Esophagus squamous epithelium (tissue), 5 donors: Measurements from ENCODE around the gene ADAM23. TPM values are rescaled to one million over a fixed set of nuclear protein-coding genes. Genes with fewer than 3 reads are reported as not detected.

ENCODE experiments used
- DNase-seq: peaks from one replicate; lab custom pipeline; 2025; lab: John Stamatoyannopoulos, UW
- H3K27ac ChIP-seq, 4 donors: fragments of 200-600 bp; sonication (generic); one replicate each; pipeline ENCODE4 v1.5.1; 2016 to 2019; ENCODE audit warnings: mild to moderate bottlenecking in 1 of 4
- H3K27me3 ChIP-seq, 4 donors: fragments of 200-600 bp; sonication (generic); 1 replicate in 3 of 4; 2 replicates in 1 of 4; pipeline versions ENCODE4 v1.5.1 to v1.6.0; 2017 to 2021; ENCODE audit warnings: antibody characterized with exemption in 1 of 4
- H3K36me3 ChIP-seq, 3 donors: fragments of 200-600 bp; sonication (generic); one replicate each; pipeline ENCODE4 v1.5.1; 2016 to 2019
- H3K4me1 ChIP-seq, 3 donors: fragments of 200-600 bp; sonication (generic); one replicate each; pipeline ENCODE4 v1.5.1; 2017 to 2019
- H3K4me3 ChIP-seq, 4 donors: fragments of 200-600 bp; sonication (generic); 1 replicate in 3 of 4; 2 replicates in 1 of 4; pipeline ENCODE4 v1.5.1; 2016 to 2019; ENCODE audit warnings: mild to moderate bottlenecking in 2 of 4, moderate library complexity in 1 of 4
- H3K9me3 ChIP-seq, 3 donors: fragments of 200-600 bp; sonication (generic); one replicate each; pipeline ENCODE4 v1.5.1; 2016 to 2019
- POLR2A ChIP-seq, 4 donors: fragments of 450-650 bp; IDR thresholded peaks; one replicate each; pipeline ENCODE4 v1.6.1; 2017; ENCODE audit warnings: antibody characterized with exemption in 4 of 4, mild to moderate bottlenecking in 4 of 4, moderate library complexity in 3 of 4
- WGBS, 2 donors: methylation state at CpG; one replicate each; pipeline ENCODE4 v1.1.5; 2018; 5-methylcytosine and 5-hydroxymethylcytosine counted together
- intact Hi-C: fragments of 100-400 bp; cut with DNase I; formaldehyde crosslinking; loops from one replicate; pipeline ENCODE4 v1.15.0; 2022
- total RNA-seq, 4 donors: library from RNA; depleted of rRNA; stranded (reverse); fragments of >200 nt; gene quantifications; one replicate each; pipeline ENCODE4 v1.1.0, GENCODE V29; 2016
- TF ChIP-seq, protein P1 (sequence below), 6 experiments: fragments of 450-650 bp in 4 of 6; fragments of 200-600 bp in 2 of 6; sonication (generic) in 2 of 6; IDR thresholded peaks; one replicate each; pipeline ENCODE4 v1.5.1; 2016 to 2019; ENCODE audit warnings: antibody characterized with exemption in 6 of 6, mild to moderate bottlenecking in 4 of 6, moderate library complexity in 4 of 6
- donor health status: DM: yes; HTN: yes; CAD: no.

Gene ADAM23
- total RNA-seq, 4 donors from 2014 or later = 0.95 to 10.1 (median 6.6) TPM

DNA sequence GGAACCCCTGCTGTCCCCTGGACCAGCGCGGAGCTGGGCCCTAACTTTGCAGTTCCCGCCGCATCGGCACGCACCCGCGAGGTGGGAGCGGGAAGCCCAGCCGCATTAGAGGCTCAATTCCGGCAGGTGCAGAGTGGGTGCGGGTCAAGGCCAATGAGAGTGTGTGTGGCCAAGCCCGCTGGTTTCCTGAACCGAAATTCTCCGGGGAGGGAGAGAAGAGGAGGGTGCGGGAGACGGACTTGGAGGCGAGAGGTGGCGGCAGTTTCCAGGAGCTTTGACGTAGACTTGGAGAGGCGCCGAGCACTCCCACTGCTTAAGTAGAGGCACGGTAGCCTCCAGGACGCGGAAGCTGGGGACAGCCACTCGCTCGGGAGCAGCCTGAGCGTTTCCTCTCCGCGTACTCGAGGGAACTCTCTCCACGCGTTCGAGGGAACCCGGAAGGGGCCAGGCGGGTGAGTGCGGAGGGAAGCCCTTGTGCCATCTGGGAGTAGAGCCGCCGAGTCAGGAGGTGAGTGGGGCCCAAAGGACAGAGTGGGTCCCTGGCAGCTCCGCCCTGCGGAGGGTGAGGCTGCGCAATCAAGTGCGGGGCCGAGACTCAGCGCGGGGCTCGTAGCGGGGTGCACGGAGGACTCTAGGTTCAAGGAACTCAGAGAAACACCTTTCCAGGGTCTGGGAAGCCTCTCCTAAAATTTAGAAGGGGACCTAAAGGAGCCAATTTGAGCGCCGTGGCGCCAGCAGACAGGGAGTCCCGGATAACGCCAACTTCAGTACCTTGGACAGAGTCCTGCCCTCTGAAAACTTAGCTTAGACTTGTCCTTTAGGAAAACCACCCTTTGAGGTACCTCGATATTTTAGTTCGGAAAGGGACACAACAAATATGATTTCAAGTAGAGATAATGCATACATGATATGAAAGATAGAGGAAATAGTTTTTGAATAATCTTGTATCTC lies 199.0 kb downstream of the ADAM23 start, which contains the start of gene FAM237A:
Gene FAM237A (plus strand): TSS at position 413 of the 951 bp plus-strand sequence. CDS start 1,750 bp downstream, outside the sequence.
- Histone ChIP-seq H3K27me3 (peaks cover 0 to 51% (median 5%) of the 10 kb centered on the region in 4 donors), H3K4me1 (peaks cover 0 to 7% (median 0%) of the 10 kb centered on the region in 3 donors), H3K4me3 (no peak within 1 kb of the TSS), H3K9me3 (no peaks in the 10 kb centered on the region), H3K36me3 (no peaks in the 10 kb centered on the region), H3K27ac (no peak within 1 kb of the TSS)
- 13 to 14% methylated on average over 16 to 21 of the region's 56 CpGs for WGBS, 2 donors
- intact Hi-C loops = no loop called here
- TF ChIP-seq, protein P1, sequence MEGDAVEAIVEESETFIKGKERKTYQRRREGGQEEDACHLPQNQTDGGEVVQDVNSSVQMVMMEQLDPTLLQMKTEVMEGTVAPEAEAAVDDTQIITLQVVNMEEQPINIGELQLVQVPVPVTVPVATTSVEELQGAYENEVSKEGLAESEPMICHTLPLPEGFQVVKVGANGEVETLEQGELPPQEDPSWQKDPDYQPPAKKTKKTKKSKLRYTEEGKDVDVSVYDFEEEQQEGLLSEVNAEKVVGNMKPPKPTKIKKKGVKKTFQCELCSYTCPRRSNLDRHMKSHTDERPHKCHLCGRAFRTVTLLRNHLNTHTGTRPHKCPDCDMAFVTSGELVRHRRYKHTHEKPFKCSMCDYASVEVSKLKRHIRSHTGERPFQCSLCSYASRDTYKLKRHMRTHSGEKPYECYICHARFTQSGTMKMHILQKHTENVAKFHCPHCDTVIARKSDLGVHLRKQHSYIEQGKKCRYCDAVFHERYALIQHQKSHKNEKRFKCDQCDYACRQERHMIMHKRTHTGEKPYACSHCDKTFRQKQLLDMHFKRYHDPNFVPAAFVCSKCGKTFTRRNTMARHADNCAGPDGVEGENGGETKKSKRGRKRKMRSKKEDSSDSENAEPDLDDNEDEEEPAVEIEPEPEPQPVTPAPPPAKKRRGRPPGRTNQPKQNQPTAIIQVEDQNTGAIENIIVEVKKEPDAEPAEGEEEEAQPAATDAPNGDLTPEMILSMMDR (IDR thresholded peaks at IDR 0.05) = no peak
- no peak for TF ChIP-seq POLR2A (IDR thresholded peaks at IDR 0.05)
- DNase-seq = no peak

DNA sequence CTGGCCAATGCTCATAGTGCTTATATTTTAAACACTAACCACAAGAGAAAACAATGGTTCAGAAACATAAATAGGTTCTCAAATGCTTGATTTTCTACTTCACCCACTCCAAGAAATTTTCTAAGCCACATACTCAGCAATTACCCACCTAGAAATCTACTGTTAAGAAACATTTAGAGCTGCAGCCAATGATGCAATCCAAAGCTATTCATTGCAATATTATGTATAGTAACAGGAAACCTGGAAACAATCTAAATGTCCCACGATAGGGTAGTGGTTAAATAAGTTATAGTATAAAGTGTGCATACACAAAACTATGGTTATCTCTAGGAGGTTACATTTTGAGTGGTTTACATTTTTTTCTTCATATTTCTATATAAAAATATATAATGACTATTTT lies 204.7 kb downstream of the ADAM23 start:
- Histone ChIP-seq H3K9me3 (no peaks in the 10 kb centered on the region), H3K27ac (no peak overlapping the region), H3K4me3 (no peak overlapping the region), H3K27me3 (peaks cover 0 to 14% (median 0%) of the 10 kb centered on the region in 4 donors), H3K36me3 (no peaks in the 10 kb centered on the region), H3K4me1 (no peaks in the 10 kb centered on the region)
- TF ChIP-seq, protein P1 (IDR thresholded peaks at IDR 0.05) = no peak
- no peak for TF ChIP-seq POLR2A (IDR thresholded peaks at IDR 0.05)
- no peak for DNase-seq
- 61 to 73% methylated on average over 1 of the region's 1 CpG for WGBS, 2 donors
- intact Hi-C loops = no loop called here

DNA sequence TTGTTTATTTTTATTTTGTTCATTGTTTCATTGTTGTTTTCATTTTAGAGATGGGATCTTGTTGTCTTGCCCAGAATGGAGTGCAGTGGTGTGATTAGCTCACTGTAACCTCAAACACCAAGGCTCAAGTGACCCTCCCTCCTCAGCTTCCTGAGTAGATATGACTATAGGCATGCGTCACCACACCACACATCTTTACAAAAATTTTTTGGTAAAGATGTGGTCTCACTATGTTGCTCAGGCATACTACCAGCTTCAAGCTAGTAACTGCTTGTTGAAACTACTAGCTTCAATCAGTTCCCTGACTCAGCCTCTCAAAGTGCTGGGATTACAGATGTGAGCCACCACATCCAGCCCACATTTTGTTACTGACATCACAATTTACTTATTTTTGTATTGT lies 213.8 kb downstream of the ADAM23 start:
- Histone ChIP-seq H3K4me3 (no peak overlapping the region), H3K4me1 (no peaks in the 10 kb centered on the region), H3K27ac (no peak overlapping the region), H3K9me3 (no peaks in the 10 kb centered on the region), H3K27me3 (no peaks in the 10 kb centered on the region), H3K36me3 (no peaks in the 10 kb centered on the region)
- WGBS, 2 donors = 74 to 87% methylated on average over 1 of the region's 1 CpG
- DNase-seq = no peak
- TF ChIP-seq, protein P1 (IDR thresholded peaks at IDR 0.05) = no peak
- intact Hi-C loops = no loop called here

DNA sequence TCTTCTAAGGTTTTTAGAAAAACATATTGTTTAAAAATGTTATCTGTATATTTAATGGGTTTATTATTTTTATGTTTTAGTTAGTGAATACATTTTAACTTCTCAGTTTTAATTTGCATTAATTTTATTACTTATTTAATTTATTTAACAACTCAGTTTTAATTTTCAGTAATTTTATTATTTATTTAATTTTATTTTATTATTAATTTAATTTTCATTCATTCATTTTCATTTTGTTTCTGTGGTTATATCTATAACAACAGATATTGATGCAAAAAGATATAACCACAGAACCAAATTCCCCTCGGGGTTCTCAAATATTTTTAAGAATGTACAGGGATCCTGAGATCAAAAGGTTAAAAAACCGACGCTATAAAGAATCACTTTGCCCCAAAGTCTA lies 221.9 kb downstream of the ADAM23 start:
- H3K27me3 ChIP-seq = no peaks in the 10 kb centered on the region
- H3K4me1 ChIP-seq = no peaks in the 10 kb centered on the region
- no peak for TF ChIP-seq POLR2A (IDR thresholded peaks at IDR 0.05)
- TF ChIP-seq, protein P1 (IDR thresholded peaks at IDR 0.05) = no peak
- DNase-seq = no peak
- intact Hi-C loops = no loop called here
- no peak overlapping the region for H3K27ac ChIP-seq
- no peaks in the 10 kb centered on the region for H3K9me3 ChIP-seq
- no peak overlapping the region for H3K4me3 ChIP-seq
- H3K36me3 ChIP-seq = no peaks in the 10 kb centered on the region
- WGBS, 2 donors = 73 to 75% methylated on average over 3 of the region's 3 CpGs

Other genes with a start within 250 kb of the ADAM23 start
- gene ZDBF2, start 168.9 kb upstream of the ADAM23 start, total RNA-seq = 1 to 10 TPM; 1.9 to 7.1 (median 5.3) TPM
- gene FAM237A, start 199.0 kb downstream of the ADAM23 start, total RNA-seq = not detected